Pancreas (tissue), 10 donors: ENCODE results near the gene AGFG2. TPM values are rescaled to one million over a fixed set of nuclear protein-coding genes. Genes with fewer than 3 reads are reported as not detected.

Experiments used
- ATAC-seq, 4 donors: fragments of 200-7000 bp; cut with Tn5 transposase; one replicate each; pipeline versions ENCODE4 v1.8.0 to v1.9.1; 2020; ENCODE audit warnings: mild to moderate bottlenecking in 4 of 4, moderate library complexity in 4 of 4
- DNase-seq, 6 donors: peaks; one replicate each; pipeline ENCODE4 v3.0.0-alpha.2; 2020
- FAIRE-seq: peaks from 2 replicates; lab custom pipeline; 2012; peaks lifted over from hg19 to GRCh38; lab: Jason Lieb, UNC
- H3K27ac ChIP-seq, 4 donors: fragments of 200-600 bp; sonication (generic); 1 replicate in 3 of 4; 2 replicates in 1 of 4; pipeline versions ENCODE4 v1.5.0 to v1.8.0; 2020
- H3K27me3 ChIP-seq, 4 donors: fragments of 200-600 bp; one replicate each; pipeline ENCODE4 v1.8.0; 2021
- H3K36me3 ChIP-seq, 3 donors: fragments of 200-600 bp; sonication (generic) in 1 of 3; one replicate each; pipeline versions ENCODE4 v1.5.0 to v1.8.0; 2020 to 2021
- H3K4me1 ChIP-seq, 3 donors: fragments of 200-600 bp; one replicate each; pipeline ENCODE4 v1.8.0; 2021
- H3K4me3 ChIP-seq, 4 donors: fragments of 200-600 bp; sonication (generic) in 2 of 4; one replicate each; pipeline versions ENCODE4 v1.5.0 to v1.8.0; 2020 to 2021
- H3K9me3 ChIP-seq, 4 donors: fragments of 200-600 bp; one replicate each; pipeline ENCODE4 v1.8.0; 2021
- WGBS, 2 donors: extraction: QIAGEN DNeasy Blood & Tissue Kit; methylation state at CpG; one replicate each; pipeline ENCODE4 v1.1.7; 2013; 5-methylcytosine and 5-hydroxymethylcytosine counted together
- intact Hi-C, 3 donors: fragments of 100-400 bp; cut with DNase I; formaldehyde crosslinking; loops; one replicate each; pipeline versions ENCODE4 v1.11.1 to v1.14.2; 2022
- polyA plus RNA-seq, 2 donors: library from polyadenylated mRNA; stranded (reverse); fragments of 200-250 nt; gene quantifications; one replicate each; pipeline ENCODE4 v1.2.3, GENCODE V29; 2013
- total RNA-seq, 6 donors: library from RNA; stranded (reverse); fragmentation: NEBNext Ultra II Directional in 4 of 6; extraction: Animal tissue kit (Norgen Biotek cat#: 25700) in 4 of 6; gene quantifications; one replicate each; pipeline versions ENCODE4 v1.2.1 to v1.2.4, GENCODE V29; 2021 to 2023
- TF ChIP-seq, protein P1 (sequence below), 4 donors: fragments of 200-600 bp; sonication (generic) in 3 of 4; IDR thresholded peaks; one replicate each; pipeline versions ENCODE4 v1.5.0 to v1.8.0; 2021; ENCODE audit warnings: antibody characterized with exemption in 4 of 4
- donor health status: healthy with polysubstance abuse.
- donor health status: DM: no; HTN: no; CAD: no; lungs with moderate emphysema.
- donor health status: DM: no; HTN: no; CAD: no.
- donor health status: control.
- donor health status: control.
- donor health status: Bipolar disorder and iron deficiency.
- donor health status: DM: yes; HTN: yes; CAD: no.
- donor health status: DM: no; HTN: no; CAD: no.
- donor health status: DM: no; HTN: no; CAD: no.
- donor health status: DM: yes; HTN: yes; CAD: no.

The AGFG2 gene
- total and polyA plus RNA-seq, 8 donors: 13.6 to 41.0 (median 24.6) TPM

DNA sequence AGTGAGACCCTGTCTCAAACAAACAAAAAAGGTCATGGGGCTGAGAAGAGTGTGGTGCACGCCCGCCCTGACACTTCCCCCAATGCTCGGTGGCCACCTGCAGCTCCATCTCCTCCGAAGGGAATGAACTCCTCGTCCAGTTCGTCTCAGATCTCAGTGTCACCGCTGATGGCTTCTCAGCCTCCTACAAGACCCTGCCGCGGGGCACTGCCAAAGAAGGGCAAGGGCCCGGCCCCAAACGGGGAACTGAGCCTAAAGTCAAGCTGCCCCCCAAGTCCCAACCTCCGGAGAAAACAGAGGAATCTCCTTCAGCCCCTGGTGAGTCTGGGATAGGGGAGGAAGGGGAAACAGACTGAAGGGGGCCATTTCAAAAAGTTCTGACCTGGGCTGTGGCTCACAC is 67.3 kb downstream of the AGFG2 start:
- FAIRE-seq (no peak), ATAC-seq (no peak), DNase-seq (no peak)
- intact Hi-C loops: no loop called here
- no peak overlapping the region for H3K4me3 ChIP-seq
- peaks cover 0 to 3% (median 0%) of the 10 kb centered on the region in 3 donors for H3K4me1 ChIP-seq
- H3K27me3 ChIP-seq: no peaks in the 10 kb centered on the region
- H3K9me3 ChIP-seq: no peaks in the 10 kb centered on the region
- TF ChIP-seq, protein P1, sequence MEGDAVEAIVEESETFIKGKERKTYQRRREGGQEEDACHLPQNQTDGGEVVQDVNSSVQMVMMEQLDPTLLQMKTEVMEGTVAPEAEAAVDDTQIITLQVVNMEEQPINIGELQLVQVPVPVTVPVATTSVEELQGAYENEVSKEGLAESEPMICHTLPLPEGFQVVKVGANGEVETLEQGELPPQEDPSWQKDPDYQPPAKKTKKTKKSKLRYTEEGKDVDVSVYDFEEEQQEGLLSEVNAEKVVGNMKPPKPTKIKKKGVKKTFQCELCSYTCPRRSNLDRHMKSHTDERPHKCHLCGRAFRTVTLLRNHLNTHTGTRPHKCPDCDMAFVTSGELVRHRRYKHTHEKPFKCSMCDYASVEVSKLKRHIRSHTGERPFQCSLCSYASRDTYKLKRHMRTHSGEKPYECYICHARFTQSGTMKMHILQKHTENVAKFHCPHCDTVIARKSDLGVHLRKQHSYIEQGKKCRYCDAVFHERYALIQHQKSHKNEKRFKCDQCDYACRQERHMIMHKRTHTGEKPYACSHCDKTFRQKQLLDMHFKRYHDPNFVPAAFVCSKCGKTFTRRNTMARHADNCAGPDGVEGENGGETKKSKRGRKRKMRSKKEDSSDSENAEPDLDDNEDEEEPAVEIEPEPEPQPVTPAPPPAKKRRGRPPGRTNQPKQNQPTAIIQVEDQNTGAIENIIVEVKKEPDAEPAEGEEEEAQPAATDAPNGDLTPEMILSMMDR (IDR thresholded peaks at IDR 0.05): no peak
- H3K36me3 ChIP-seq: no peaks in the 10 kb centered on the region
- WGBS, 2 donors: 92 to 93% methylated on average over 12 of the region's 12 CpGs
- no peak overlapping the region for H3K27ac ChIP-seq

DNA sequence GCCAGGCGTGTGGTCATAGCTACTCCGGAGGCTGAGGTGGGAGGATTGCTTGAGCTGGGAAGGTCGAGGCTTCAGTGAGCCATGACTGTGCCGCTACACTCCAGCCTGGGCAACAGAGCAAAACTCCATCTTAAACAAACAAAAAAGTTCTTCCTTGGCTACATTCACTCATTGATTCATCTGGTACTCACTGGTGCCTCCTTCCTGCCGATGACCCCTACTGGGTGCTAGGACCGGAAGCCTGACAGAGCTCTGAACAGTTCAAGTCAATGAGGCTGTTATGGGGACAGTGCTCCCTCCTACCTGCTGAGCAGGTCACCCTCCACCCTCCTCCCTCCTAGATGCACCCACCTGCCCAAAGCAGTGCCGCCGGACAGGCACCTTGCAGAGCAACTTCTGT is 68.1 kb downstream of the AGFG2 start:
- WGBS, 2 donors: 88 to 94% methylated on average over 8 of the region's 8 CpGs
- FAIRE-seq (no peak), DNase-seq (no peak), ATAC-seq (no peak)
- no peaks in the 10 kb centered on the region for H3K36me3 ChIP-seq
- no peaks in the 10 kb centered on the region for H3K27me3 ChIP-seq
- no peaks in the 10 kb centered on the region for H3K9me3 ChIP-seq
- no peak overlapping the region for H3K27ac ChIP-seq
- peaks cover 0 to 3% (median 0%) of the 10 kb centered on the region in 3 donors for H3K4me1 ChIP-seq
- intact Hi-C loops: no loop called here
- TF ChIP-seq, protein P1 (IDR thresholded peaks at IDR 0.05): no peak
- no peak overlapping the region for H3K4me3 ChIP-seq

DNA sequence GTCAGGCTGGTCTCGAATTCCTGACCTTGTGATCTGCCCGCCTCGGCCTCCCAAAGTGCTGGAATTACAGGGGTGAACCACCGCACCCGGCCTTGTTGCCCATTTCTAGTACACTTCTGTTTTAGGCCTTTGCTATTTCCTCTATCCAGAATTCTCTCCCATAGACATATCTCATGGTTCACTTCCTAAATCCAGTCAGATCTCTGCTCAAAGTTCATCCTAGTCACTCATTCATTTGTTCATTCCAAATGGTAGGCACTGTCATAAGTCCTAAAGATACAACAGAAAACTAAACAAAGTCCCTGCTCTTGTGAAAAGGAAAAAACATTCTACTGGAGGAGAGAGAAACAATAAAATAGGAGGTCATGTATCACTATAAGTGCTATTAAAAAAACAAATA is 71.0 kb downstream of the AGFG2 start:
- H3K36me3 ChIP-seq: no peaks in the 10 kb centered on the region
- peaks cover 0 to 5% (median 0%) of the 10 kb centered on the region in 3 donors for H3K4me1 ChIP-seq
- no peak overlapping the region for H3K4me3 ChIP-seq
- intact Hi-C loops: no loop called here
- H3K27ac ChIP-seq: no peak overlapping the region
- ATAC-seq (no peak), DNase-seq (no peak), FAIRE-seq (no peak)
- H3K27me3 ChIP-seq: no peaks in the 10 kb centered on the region
- H3K9me3 ChIP-seq: no peaks in the 10 kb centered on the region
- WGBS, 2 donors: 80 to 95% methylated on average over 5 of the region's 5 CpGs
- TF ChIP-seq, protein P1 (IDR thresholded peaks at IDR 0.05): no peak

- H3K9me3 ChIP-seq: no peaks in the 10 kb centered on the region
- H3K27me3 ChIP-seq: no peaks in the 10 kb centered on the region
- DNase-seq (peak; percentile 98 to 99 (median 99)), ATAC-seq (peak; percentile 95 to 98 (median 96)), FAIRE-seq (peak; percentile 98)
- intact Hi-C loops: no loop called here
- no peaks in the 10 kb centered on the region for H3K36me3 ChIP-seq
- TF ChIP-seq, protein P1 (IDR thresholded peaks at IDR 0.05): no peak
- WGBS, 2 donors: 0 to 1% methylated on average over 55 to 61 of the region's 61 CpGs
- H3K4me1 ChIP-seq: peaks cover 0 to 5% (median 0%) of the 10 kb centered on the region in 3 donors
- H3K4me3 ChIP-seq: peak within 1 kb of the TSS; percentile 70 to 80 (median 74)
- peak within 1 kb of the TSS; percentile 91 to 99 (median 96) for H3K27ac ChIP-seq
Observed at GRCh38 chr7:100611983-100612729, 73.2 kb downstream of the AGFG2 start, which contains the start of gene MOSPD3. MOSPD3 (plus strand) TSS chr7:100612540; CDS start chr7:100612792, 252 bp downstream.
